Adipose tissue (tissue), 3 donors: Measurements from ENCODE around the gene SNPH. TPM values are rescaled to one million over a fixed set of nuclear protein-coding genes. Genes with fewer than 3 reads are reported as not detected.

Experiments
- H3K27ac ChIP-seq: one replicate; pipeline ENCODE4 v1.5.1; 2013; ENCODE audit warnings: low read depth, low read length
- WGBS, 3 donors: extraction: QIAGEN DNeasy Blood & Tissue Kit; methylation state at CpG; one replicate each; pipeline ENCODE4 v1.1.7; 2013; 5-methylcytosine and 5-hydroxymethylcytosine counted together
- polyA plus RNA-seq, 3 donors: library from polyadenylated mRNA; stranded (reverse); fragments of 200-250 nt; gene quantifications; one replicate each; pipeline ENCODE4 v1.2.3, GENCODE V29; 2013
- donor health status: healthy with polysubstance abuse.
- donor health status: Bipolar disorder and iron deficiency.
- donor health status: healthy.

The SNPH gene
- polyA plus RNA-seq, 3 donors = 0.85 to 1.7 (median 0.92) TPM

DNA sequence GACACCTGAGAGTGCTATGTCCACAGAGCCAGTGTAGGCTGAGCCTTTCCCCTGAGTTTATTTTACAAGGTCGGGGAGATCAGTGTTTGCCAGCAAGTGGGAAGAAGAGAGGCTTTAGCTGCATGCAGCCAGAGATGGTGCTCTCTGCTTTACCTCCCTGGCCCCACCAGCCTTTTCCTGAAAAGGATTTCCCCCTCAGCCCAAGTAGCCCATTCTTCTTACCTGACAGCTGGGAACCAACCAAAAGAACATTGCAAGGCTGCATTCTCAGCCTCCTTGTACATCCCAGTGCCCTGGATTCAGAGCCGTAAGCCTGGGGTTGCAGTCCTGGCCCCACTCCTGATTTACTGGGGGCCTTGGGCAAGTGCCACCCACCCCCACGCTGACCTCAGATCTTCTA, 16.9 kb downstream of the SNPH start:
- no peak overlapping the region for H3K27ac ChIP-seq
- WGBS, 3 donors = 65 to 76% (median 72%) methylated on average over 3 of the region's 3 CpGs

DNA sequence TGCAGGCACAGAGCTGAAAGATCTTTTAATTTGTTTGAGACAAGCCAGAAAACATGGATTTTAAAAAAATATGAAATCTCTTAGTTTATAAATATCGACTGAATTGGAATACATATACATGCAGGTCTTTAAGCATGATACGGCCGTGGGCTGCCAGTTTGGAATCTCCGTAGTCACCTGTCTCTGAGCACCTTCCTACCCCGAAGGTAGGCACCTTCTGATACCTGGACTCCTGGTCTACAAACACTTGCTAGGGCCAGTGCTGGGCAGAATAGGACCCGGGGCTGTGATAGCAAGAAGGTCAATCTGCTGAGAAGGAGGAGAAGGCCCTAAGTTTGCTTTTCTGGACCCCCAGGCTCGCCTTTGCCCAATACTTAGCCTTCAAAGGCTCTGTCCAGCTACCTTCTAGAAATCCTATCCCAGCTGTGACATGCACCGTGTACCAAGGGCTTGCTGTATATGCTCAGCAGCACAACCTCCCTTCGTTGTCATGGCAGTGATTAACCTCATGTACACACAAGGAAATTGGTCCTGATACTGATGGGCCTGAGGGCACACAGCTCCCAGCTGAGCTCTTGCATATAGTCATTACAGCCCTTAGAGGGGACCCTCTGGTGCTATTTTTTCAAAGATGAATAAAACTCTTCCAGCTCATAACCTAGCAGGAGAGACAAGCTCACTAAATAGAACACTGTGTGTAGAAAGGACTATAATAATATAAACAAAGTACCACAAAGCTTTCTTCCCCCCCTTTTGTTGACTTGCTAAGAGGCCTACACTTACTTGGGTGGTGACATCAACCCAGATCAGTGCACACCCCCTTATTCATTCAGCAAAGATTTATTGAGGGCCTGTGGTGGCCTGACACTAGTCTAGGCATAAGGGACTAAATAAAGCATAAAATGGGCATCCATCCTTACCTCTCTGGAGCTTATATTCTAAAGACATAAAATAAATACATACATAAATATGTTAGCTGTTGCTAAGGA, 17.7 kb downstream of the SNPH start:
- H3K27ac ChIP-seq = no peak overlapping the region
- WGBS, 3 donors = 79 to 88% (median 84%) methylated on average over 9 of the region's 9 CpGs

DNA sequence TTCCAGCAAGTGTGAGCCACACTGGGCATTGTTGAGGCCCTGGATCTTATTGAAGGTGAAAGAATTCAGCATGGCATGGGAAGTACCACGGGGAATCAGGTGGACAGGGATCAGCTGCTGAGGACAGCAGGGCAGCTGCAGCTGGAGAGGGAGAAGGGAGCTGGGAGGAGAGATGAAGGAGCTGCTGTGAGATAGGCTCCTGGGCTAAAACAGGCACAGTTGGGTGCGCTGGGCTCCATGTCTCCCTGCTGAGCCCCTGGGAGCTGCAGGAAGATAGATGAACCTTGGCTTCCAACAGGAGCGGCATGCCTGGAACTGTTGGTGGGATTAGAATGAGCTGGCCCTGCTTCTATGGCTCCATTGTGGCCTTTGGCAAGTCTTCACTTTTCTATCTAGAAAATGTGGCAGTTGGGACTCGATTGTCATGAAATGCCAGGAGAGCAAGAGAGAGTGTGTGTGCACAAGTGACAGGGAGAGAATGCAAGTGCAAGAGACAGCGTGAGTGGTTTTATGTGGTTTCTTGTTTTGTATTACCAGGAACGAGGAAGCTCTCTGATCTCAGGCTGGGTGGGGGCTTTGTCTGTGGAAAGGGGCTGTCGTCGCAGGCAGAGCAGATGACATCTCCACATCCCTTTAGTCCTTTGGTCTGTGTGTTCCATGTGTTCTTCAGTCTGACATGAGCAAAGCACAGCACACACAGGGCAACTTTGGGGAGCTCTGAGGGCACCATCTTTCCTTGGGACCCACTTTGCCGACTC, 20.4 kb downstream of the SNPH start:
- H3K27ac ChIP-seq = no peak overlapping the region
- WGBS, 3 donors = 73 to 89% (median 77%) methylated on average over 9 of the region's 9 CpGs

DNA sequence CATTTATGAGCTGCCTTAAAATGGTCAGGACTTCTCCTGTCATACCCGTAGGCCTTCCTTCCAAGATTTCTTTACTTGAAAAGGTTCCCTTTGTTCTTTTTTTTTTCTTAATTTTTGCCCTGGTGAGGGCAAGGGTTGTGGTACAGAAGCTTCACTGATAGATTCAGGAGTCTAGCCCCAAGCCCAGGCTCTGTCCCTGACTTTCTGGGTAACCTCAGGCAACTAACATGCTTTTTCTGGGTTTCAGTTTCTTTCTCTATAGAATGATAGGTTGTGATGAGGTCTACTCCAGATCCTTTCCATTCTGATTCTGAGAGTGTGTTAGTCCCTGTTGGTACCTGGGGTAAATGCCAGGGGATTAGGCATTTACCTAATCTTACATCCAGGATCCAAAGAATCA, 21.2 kb downstream of the SNPH start:
- no peak overlapping the region for H3K27ac ChIP-seq
- WGBS, 3 donors = 88 to 92% (median 89%) methylated on average over 1 of the region's 1 CpG

DNA sequence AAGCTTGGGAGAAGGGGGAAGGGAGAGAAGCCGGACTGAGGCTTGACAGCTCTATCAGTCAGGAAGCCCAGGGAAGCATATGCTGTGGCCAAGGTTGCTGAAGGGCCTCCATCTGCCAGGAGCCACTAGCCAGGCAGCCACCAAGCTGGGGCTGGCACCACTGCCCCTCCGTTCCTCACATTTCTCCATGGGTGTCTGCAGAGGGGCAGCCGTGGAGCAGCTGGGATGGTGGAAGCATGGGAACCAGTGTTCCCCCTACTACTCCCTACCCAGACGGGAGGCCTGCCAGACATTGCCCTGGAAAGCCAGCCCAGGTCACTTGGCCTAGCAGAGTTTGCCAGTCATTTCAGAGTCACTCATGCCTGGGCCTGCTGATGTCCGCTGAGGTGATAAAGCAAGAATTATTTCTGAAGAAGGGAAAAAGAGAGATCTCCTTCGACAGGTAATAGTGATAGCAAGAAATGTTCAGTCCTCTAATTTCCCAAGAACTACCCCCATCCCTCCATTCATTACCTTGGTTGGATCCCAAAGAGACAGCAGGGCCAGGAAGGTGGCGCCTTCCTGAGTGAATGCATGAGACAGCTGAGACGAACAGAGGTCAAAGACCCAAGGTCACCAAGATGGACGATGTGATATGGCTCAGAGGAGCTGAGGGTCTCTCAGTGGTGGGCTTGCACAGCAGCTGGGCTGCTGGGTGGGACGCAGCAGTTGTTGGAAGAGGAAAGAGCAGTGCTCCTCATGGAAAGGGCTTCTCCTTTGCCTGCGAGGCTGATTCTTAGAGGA, 21.9 kb downstream of the SNPH start:
- H3K27ac ChIP-seq = no peak overlapping the region
- WGBS, 3 donors = 85 to 90% (median 87%) methylated on average over 11 of the region's 11 CpGs

DNA sequence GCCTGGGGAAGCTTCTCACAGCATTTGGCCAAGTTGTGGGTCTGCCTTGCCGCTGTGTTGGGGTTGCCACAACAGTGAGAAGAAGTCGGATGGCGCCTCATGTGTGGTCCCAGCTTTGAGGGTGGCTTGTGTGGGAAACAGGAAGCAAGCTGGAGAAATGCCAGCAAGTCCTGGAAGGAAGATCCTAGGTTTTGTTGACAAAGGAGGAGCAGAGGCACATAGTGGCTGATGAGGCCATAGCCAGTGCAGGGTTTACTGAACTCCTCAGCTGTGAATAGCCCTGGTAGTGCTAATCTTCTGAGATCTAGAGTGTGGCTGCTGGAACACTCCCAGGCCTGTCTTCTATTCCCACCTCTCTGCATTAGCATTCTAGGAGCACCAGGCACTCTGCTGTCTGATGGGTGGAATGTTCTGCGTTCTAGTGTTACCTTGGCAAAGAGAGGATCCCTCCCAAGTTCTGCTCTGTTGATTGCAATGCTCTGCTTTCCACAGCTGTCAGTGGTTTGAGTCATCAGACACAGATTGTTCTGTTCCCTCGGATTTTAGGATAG, 25.2 kb downstream of the SNPH start:
- 62 to 78% (median 67%) methylated on average over 5 of the region's 5 CpGs for WGBS, 3 donors
- no peak overlapping the region for H3K27ac ChIP-seq

DNA sequence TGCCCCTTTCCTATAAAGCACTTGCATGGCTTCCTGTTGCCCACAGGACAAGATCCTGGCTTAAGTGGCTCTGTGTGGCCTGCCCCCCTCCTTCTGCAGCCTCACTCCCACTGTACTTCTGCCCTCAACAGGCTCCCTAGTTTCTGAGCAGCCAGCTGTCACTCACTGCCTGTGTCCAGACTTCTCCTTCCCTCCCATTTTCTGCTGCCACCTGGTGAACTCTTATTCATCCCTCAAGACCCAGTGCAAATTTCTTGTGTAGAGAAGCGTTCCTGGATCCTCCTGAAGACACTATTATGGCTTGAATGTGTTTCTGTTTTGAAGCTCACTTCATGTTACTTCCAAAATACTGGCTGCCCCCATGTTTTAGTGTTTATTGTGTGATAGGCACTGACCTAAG, 26.5 kb downstream of the SNPH start:
- H3K27ac ChIP-seq = no peak overlapping the region
- 93 to 98% (median 96%) methylated on average over 1 of the region's 1 CpG for WGBS, 3 donors

DNA sequence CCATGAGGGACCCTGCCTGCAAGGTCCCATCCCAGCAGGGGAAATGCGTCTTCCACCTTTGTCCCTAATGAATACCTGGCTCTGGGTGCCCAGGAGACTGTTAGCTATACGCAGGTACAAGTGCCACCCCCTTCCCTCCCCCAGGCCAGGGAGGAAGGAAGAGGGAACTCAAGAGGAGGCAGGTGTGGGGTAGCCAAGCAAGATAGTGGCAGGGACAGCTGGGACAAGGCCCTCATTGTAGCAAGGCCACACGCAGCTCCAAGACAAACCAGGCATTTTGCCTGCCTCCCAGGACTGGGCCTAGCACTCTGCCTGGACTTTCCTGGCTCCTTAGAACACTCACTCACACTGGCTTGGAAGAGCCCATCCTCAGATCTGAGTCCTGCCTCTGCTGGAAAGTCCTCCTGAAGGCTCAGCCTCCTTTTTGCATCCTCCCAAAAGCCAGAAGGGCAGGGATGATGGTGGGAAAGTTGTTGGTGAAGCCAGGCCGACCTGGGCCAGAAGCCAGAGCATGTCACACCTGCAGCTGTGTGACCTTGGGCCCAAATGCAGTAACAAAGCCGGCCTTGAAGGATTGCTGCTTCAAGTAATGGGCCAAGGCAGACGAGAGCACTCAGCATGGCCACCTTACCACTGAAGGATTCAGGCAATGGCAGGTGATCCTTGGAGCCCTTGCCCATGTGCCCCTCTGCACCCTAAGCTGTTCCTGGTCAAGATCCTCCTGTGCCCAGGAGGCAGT, 27.7 kb downstream of the SNPH start:
- no peak overlapping the region for H3K27ac ChIP-seq
- 57 to 81% (median 79%) methylated on average over 6 of the region's 6 CpGs for WGBS, 3 donors

DNA sequence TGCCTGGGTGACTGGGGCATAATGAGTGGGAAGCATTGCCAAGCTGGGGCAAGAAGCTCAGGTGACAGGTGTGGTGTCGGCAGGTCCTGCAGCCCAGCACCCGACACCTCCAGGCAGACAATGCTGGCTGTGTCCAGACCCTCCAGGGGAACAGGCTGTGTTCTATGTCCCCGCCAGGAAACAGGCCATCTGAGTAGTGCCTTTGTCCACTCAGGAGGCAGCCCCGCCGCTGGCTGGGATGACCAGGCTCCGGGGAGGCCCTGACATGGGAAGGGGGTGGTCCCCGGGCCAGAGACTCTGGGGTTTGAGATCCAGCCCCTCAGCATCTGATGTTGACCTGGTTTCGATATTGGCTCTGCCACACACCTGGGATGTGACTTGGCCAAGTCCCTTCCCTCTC, 28.4 kb downstream of the SNPH start:
- 87 to 98% (median 91%) methylated on average over 8 of the region's 8 CpGs for WGBS, 3 donors

DNA sequence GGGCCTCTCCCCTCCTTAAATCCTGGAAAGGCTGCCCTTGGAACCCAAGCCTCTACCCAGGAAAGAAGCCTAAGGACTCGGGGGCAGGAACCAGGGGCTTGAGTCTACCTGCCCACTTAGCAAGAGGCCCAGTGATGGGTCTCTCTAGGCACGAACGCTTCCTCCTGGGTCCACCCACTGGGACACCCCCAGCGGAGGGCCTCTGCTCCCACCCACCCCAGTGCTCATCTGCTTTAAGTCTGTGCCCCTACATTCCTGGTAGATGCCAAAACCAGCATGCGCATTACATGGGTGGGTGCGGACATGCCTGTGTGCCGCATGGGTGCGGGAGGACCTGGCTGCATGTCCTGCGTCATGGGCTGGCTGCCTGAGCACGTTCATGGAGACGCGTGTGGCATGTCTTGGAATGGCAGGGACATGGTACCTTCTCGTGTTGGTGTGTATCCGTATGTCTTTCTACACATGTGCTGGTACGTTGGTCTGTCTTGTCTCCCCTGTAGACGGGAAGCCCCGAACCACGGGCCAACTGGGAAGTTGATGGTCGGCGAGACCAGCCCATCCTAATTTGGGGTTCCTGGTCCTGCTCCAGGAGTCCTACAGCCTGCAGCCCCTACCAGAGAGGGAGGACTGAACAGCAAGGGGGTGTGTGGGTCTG, 29.3 kb downstream of the SNPH start:
- WGBS, 3 donors = 92 to 95% (median 95%) methylated on average over 19 to 20 of the region's 20 CpGs

More for the DNA sequence above, 28.4 kb downstream of the SNPH start:
- H3K27ac ChIP-seq = no peak overlapping the region

DNA sequence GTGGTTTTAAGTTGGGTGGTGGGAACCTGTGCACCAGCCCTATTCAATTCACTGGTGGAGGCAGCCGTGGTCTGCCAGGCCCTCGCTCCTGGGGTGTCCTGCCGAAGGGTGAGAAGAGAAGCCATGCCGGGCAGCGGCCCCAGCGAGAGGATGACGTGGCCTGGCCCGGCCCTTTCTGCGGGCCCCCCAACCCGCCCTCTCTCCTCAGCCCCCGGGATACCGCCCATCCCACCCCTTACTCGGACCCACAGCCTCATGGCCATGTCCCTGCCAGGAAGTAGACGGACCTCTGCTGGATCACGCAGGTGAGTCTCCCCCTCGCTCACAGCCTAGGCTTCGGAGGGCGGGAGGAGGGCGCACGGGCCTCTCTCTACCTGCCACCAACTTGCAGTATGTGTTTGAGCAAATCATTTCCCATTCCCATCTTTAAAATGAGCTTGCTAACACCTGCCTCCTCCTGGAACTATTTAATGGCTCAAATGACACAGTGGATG, 30.1 kb downstream of the SNPH start:
- H3K27ac ChIP-seq = no peak overlapping the region
- 93 to 96% (median 94%) methylated on average over 15 to 20 of the region's 20 CpGs for WGBS, 3 donors

More for the DNA sequence above, 29.3 kb downstream of the SNPH start:
- H3K27ac ChIP-seq = no peak overlapping the region

DNA sequence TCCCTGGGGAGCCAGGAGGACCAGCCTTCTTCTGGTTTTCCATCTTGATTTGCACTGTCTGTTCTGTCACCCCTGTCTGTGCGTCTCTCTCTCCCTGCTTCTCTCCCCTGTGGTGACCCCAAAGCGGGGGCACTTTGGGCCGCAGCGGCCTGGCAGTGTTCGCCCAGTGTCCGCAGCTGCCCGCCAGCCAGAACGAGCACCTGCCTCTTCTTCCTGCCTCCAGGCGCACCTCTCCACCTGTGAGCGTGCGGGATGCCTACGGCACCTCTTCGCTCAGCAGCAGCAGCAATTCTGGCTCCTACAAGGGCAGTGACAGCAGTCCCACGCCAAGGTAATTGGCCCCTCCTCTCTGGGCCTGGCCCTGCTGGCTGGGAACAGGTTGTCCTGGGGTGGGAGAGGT, 30.8 kb downstream of the SNPH start:
- 90 to 94% (median 93%) methylated on average over 14 of the region's 14 CpGs for WGBS, 3 donors
- no peak overlapping the region for H3K27ac ChIP-seq

DNA sequence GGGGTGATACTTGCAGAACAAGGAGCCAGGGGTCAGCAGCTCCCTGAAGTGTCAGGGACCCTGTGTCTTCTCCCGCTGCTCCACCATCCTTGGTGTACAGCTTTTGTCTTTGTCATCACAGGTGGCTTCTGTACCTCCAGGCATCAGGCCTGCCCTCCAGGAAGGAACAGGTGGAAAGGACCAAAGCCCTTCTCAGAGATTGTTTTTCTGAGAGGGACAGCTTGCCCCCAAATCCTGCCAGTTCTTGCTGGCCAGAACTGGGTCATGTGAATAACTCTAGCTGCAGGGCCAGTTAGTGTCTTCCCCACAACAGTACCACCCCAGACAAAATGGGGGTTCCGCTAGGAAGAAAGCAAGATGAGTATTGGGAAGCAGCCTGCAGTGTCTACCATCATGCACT, 31.4 kb downstream of the SNPH start:
- 95 to 99% (median 96%) methylated on average over 2 of the region's 2 CpGs for WGBS, 3 donors
- no peak overlapping the region for H3K27ac ChIP-seq

DNA sequence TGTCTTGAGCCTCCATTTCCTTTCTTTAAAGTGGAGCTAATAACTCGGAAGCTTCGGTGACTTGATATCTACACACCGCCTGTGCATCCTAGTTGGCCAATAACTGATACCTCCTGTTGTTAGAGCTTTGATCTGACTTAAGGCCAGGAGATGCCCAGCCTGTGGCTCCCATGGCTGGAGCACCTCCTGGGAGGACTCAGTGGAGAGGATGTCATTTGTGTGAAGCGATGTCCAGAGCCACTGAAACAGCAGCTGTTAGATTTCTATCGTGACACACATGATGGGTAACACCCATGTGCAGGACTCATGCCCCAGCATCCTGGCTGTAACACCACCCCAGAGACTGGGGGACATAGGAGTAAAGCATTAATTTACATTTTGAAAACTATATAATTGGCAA, 32.1 kb downstream of the SNPH start:
- H3K27ac ChIP-seq = no peak overlapping the region
- 82 to 92% (median 90%) methylated on average over 5 of the region's 5 CpGs for WGBS, 3 donors

DNA sequence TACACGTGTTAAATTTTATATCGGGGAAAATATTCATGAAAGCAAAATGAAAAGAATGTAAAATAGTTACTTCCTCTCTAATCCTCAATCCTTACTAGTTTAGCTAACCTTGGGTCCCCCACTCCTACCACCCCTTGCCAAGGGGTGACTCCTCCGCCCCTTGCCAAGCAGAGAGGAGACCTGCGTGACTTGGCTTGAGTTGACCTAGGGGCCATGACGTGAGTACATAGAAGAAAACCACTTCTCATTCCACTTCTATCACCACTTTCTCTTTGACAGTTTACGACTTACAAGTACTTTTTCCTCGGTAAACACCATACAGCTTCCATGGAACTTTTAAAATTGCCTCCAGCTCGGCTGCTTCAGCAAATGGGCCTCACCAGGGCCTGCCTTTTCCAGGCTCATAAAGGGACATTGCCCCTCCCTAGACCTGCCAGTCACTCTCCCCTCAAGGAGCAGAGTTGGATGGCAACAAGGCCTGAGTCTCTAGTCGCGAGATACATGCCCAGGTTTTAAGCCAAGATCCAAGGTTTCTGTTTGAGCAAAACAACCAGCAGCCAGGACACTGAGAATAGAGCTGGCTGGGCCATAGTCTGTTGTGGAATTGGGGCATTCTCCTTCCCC, 32.9 kb downstream of the SNPH start:
- H3K27ac ChIP-seq = no peak overlapping the region
- WGBS, 3 donors = 82 to 89% (median 82%) methylated on average over 10 of the region's 10 CpGs

DNA sequence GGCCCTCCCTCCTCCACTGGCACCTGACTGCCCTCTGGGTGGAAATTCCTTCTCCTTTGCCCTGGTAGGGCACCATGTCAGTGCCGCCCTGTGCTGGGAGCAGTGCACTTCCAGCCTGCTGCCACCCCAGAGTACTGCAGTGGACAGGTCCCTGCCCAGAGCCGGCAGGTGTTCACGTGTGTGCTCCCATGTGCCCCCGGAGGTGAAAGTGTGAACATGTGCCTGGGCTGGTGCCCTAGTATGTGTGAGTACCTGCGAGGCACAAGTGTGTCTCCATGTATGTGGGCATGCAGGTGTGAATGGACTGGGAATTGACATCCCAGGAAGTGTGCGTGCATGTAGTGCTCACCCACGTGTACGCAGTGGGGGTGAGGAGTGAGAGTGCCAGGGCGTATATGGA, 33.4 kb downstream of the SNPH start:
- no peak overlapping the region for H3K27ac ChIP-seq
- 71 to 86% (median 85%) methylated on average over 9 of the region's 9 CpGs for WGBS, 3 donors
